C4-2B (cell line): ENCODE results near the gene EFCAB8.

ENCODE experiments used
- CTCF ChIP-seq: fragments of 450-650 bp; conservative IDR thresholded peaks from 2 replicates; pipeline ENCODE4 v1.5.1; 2017; ENCODE audit warnings: mild to moderate bottlenecking
- ZFX ChIP-seq: fragments of 450-650 bp; IDR thresholded peaks from 2 replicates; pipeline ENCODE4 v1.6.1; 2017

GRCh38 chr20:32987044-32987825 is 128.5 kb downstream of the EFCAB8 start:
- TF ChIP-seq CTCF: no peak
- TF ChIP-seq ZFX: no peak
